Chondrocyte (in vitro differentiated cells): Measurements from ENCODE around the gene CACNA1B. TPM values are rescaled to one million over a fixed set of nuclear protein-coding genes. Genes with fewer than 3 reads are reported as not detected.
"Not testable (repeated sequence)": the region's sequence is repeated elsewhere in the genome, so short reads cannot be mapped to it uniquely, and the experiment has no call there.

Experiments
- DNase-seq: peaks from one replicate; pipeline ENCODE4 v3.0.0; 2021; ENCODE audit warnings: mixed read lengths, low spot score
- H3K27ac Mint-ChIP-seq: one replicate; pipeline ENCODE4 v1.8.0; 2021; ENCODE audit warnings: mild to moderate bottlenecking, moderate library complexity, mixed read lengths; ENCODE audit not compliant: unreplicated experiment
- H3K27me3 Mint-ChIP-seq: 2 replicates; pipeline ENCODE4 v1.8.0; 2021; ENCODE audit warnings: low read depth, mixed read lengths
- H3K36me3 Mint-ChIP-seq: 2 replicates; pipeline ENCODE4 v1.8.0; 2021; ENCODE audit warnings: low read depth, mixed read lengths
- H3K4me1 Mint-ChIP-seq: 2 replicates; pipeline ENCODE4 v1.8.0; 2021; ENCODE audit warnings: low read depth, mild to moderate bottlenecking, mixed read lengths
- H3K4me3 Mint-ChIP-seq: one replicate; pipeline ENCODE4 v1.8.0; 2021; ENCODE audit warnings: mild to moderate bottlenecking, moderate library complexity, mixed read lengths; ENCODE audit not compliant: unreplicated experiment
- H3K9me3 Mint-ChIP-seq: 2 replicates; pipeline ENCODE4 v1.8.0; 2021; ENCODE audit warnings: low read depth, mixed read lengths
- total RNA-seq: library from RNA; stranded (reverse); gene quantifications from 3 replicates; pipeline ENCODE4 v1.2.1, GENCODE V29; 2021
- TF ChIP-seq, protein P1 (sequence below): fragments of 200-600 bp; sonication (generic); IDR thresholded peaks from 2 replicates; pipeline ENCODE4 v1.5.0; 2021; ENCODE audit warnings: antibody characterized with exemption, mild to moderate bottlenecking, moderate library complexity

Gene CACNA1B
- total RNA-seq, 1 donor from 2014 or later = 3.7 TPM

DNA sequence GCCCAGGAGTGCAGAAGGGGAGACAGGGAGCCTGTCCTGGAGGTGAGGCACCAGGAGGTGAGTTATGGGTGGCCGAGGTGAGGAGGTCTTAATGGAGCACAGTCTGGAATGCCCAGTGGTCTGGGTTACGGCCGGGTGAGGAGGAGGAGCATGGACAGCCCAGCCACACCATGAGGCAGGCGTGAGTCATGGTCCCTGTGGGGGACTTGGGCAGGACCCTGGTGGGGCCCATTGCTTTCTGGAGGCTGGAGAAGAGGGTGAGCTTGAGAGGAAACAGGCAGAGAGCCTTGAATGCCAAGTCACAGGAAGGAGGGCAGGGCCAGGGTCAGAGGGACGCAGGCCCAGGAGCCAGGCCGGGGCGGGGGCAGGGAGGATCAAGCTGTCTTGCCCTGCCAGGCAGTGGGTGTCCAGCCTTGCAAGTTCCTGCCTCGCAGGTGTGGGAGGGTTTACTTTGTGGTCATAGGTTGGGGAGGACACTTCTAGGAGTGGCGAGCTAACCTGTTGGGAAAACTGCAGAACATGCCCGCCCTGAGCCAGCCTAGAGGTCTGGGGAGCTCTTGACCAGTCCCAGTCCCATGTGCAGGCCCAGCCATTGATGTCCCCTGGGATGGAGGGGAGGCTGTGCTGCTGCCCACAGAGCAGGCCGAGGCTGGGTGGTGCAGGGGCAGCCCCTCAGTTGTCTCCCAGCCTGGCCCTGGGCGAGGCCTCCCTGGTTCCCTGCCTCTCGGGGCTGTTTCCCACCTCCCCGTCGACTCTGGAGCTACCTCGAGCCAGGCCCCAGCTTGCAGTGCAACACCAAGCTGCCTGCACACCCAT is 2.8 kb downstream of the CACNA1B start:
- TF ChIP-seq, protein P1, sequence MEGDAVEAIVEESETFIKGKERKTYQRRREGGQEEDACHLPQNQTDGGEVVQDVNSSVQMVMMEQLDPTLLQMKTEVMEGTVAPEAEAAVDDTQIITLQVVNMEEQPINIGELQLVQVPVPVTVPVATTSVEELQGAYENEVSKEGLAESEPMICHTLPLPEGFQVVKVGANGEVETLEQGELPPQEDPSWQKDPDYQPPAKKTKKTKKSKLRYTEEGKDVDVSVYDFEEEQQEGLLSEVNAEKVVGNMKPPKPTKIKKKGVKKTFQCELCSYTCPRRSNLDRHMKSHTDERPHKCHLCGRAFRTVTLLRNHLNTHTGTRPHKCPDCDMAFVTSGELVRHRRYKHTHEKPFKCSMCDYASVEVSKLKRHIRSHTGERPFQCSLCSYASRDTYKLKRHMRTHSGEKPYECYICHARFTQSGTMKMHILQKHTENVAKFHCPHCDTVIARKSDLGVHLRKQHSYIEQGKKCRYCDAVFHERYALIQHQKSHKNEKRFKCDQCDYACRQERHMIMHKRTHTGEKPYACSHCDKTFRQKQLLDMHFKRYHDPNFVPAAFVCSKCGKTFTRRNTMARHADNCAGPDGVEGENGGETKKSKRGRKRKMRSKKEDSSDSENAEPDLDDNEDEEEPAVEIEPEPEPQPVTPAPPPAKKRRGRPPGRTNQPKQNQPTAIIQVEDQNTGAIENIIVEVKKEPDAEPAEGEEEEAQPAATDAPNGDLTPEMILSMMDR = no peak

DNA sequence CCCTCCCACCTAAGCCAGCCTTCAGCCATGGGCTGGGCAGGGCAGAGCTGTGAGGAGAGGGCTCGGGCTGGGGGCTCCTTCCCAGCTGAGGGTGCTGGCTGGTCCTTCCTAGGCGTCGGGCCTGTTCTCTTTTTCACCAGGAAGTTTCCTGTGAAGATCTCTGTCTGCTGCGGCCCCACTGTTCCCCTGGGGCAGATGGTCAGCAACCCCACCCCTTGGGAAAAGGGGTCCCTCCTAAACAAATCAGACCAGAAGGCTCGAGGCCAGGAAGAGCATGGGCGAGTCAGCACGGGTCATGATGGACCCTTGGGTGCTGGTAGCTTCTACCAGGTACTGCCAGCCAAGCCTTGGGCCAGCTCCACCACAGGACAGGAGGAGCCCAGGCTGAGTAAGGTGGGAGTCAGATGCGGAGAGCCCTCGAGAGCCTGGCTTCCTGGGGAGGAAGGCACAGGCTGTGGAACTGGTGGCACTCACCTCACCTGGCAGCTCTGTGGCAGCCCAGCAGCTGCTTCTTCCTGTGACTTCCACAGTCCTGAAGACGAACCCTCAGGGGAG is 3.5 kb downstream of the CACNA1B start:
- Mint-ChIP-seq H3K27ac (no peak overlapping the region), H3K36me3 (no peaks in the 10 kb centered on the region), H3K4me1 (peaks cover 2% of the 10 kb centered on the region), H3K9me3 (no peaks in the 10 kb centered on the region), H3K27me3 (peaks cover 13% of the 10 kb centered on the region), H3K4me3 (no peak overlapping the region)
- no peak for DNase-seq
- TF ChIP-seq, protein P1 = no peak

More for the DNA sequence above, 2.8 kb downstream of the CACNA1B start:
- Mint-ChIP-seq H3K9me3 (no peaks in the 10 kb centered on the region), H3K27me3 (peaks cover 18% of the 10 kb centered on the region), H3K27ac (no peak overlapping the region), H3K4me3 (no peak overlapping the region), H3K36me3 (no peaks in the 10 kb centered on the region), H3K4me1 (peaks cover 2% of the 10 kb centered on the region)
- DNase-seq = no peak

DNA sequence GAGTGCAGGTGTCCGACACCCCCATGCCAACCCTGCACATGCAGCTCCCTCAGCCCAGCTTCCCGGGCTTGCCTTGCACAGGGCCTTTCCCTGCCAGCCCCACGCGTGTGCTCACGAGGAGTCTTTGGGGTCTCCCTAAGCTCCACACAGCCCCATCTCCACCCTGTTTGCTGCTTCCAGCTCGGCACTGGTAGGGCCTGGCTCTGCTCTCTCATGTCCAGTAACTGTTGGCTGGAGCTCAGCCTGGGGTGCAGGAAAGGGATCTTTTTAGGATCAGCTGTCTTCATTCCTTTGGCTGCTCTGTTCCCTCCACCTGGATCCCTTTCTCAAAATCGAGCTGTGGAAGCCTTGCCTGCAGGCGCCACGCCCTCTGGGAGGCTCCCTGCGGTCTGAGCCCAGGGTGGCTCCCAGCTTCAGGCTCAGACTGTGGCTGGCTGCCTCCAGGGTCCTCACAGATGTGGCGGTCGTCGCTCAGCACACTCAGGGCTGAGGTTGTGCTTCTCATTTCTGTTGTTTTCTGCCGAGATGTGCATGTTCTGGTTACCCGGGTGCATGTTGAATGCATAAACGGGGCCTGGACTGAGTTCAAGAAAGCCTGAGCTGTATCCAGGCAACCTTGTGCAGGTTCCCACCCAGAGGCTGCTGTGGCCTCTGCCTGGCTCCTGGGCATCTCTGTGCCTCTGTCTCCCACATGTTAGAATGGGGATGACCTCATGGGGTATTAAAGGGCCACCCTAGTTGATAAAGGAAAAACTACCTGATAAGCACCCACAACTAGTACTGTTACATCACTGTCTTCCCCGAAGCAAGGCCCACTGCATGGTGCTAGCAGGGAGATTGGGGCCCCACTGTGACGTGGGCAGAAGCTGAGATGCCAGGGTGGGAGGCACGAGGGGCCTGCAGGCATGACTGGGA is 4.3 kb downstream of the CACNA1B start:
- Mint-ChIP-seq H3K27ac (no peak overlapping the region), H3K4me3 (no peak overlapping the region), H3K27me3 (peaks cover 8% of the 10 kb centered on the region), H3K9me3 (no peaks in the 10 kb centered on the region), H3K36me3 (no peaks in the 10 kb centered on the region), H3K4me1 (no peaks in the 10 kb centered on the region)
- no peak for DNase-seq
- TF ChIP-seq, protein P1 = no peak

DNA sequence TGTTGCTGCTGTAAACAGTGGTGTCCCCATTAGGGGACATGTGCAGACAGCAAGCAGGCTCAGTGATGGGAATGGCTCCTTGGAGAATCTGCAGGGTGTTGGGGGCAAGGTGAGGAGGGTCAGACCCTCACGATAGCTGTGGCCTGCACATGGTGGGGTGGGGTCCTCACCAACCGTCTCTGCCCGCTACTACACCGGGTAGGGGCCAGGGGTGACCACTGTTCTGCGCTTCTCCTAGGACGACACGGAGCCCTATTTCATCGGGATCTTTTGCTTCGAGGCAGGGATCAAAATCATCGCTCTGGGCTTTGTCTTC is 4.9 kb downstream of the CACNA1B start:
- Mint-ChIP-seq H3K4me3 (no peak overlapping the region), H3K9me3 (no peaks in the 10 kb centered on the region), H3K27me3 (peaks cover 8% of the 10 kb centered on the region), H3K27ac (no peak overlapping the region), H3K4me1 (no peaks in the 10 kb centered on the region), H3K36me3 (no peaks in the 10 kb centered on the region)
- no peak for DNase-seq
- TF ChIP-seq, protein P1 = no peak

DNA sequence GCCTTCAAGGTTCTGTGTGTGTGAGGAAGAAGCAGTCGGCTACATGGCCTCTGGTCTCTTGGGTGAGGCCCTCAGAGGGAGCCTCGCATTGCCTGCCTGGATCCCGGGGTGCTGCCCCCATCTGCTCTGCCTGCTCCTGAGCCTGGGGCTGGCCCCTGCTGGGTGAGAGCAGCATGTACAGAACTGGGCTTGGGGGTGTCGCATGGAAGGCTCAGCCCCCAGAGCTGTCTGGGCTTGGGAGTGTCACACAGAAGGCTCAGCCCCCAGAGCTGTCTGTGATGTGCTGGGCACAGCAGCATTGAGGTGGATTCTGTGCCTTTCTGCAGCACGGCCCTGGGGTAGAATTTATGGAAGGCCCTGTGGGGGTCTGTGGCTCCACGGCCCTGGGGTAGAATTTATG is 6.4 kb downstream of the CACNA1B start:
- H3K9me3 Mint-ChIP-seq, H3K27ac Mint-ChIP-seq, H3K27me3 Mint-ChIP-seq, H3K4me3 Mint-ChIP-seq, H3K36me3 Mint-ChIP-seq, H3K4me1 Mint-ChIP-seq, DNase-seq: not testable (repeated sequence)

DNA sequence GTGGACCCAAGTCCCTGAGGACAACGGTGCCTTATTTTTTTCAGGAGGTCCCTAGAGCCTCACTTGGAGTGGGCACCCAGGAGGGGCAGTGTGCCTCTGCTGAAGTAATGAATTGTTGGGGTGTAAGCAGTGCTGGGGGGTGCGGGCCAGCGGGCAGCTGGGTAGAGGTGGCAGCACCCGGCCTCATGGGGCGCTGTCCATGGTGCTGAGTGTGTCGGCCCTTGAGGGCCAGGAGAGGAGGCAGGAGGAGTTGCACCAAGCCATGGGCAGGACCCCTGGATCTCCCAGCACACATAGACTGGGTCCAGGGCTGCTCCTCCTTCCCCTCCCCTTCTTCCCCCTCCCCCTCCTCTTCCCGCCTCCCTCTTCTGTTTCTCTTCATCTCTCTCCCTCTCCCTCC is 7.0 kb downstream of the CACNA1B start:
- not testable (repeated sequence) for H3K27ac Mint-ChIP-seq, H3K36me3 Mint-ChIP-seq, H3K4me3 Mint-ChIP-seq, H3K9me3 Mint-ChIP-seq, H3K27me3 Mint-ChIP-seq, H3K4me1 Mint-ChIP-seq, DNase-seq

DNA sequence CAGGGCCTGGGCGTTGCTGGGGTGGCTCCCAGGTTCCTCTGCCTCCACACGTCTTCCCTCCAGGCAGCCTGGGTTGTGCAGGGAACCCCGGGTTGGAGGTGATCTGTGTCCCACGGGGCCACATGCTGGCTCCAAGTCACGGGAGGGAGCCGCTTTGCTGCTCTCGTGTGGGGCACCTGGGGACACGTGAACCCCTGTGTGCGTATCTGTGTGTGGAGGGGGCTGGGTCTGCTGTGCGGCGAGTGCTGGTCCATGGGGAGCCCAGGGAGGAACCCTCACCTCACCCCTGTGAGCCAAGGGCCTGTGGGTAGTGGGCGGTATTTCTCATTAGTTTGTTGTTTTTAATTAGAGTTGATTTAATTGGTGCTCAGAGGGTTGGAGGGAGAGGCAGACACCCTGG is 7.5 kb downstream of the CACNA1B start:
- not testable (repeated sequence) for H3K27me3 Mint-ChIP-seq, H3K9me3 Mint-ChIP-seq, H3K4me3 Mint-ChIP-seq, H3K27ac Mint-ChIP-seq, DNase-seq, H3K4me1 Mint-ChIP-seq, H3K36me3 Mint-ChIP-seq

DNA sequence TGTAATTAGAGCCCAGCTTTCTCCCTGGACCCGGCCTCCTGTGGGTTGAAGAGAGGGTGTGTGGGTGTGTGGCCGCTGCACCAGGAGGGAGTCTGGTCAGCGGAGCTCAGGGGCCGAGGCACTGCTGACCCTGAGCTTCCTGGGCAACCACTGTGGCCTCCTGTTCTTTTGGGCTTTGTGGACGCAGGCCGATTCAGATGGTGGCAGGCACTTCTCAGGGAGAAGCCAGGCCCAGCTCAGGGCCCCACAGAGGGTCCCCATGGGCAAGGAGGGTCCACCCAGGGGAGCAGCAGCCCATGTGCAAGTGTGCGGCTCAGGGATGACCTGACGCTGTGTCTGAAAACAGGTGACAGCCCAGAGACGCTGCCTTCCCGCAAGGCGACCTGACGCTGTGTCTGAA is 11.0 kb downstream of the CACNA1B start:
- H3K27ac Mint-ChIP-seq, H3K27me3 Mint-ChIP-seq, H3K4me3 Mint-ChIP-seq, H3K4me1 Mint-ChIP-seq, H3K36me3 Mint-ChIP-seq, H3K9me3 Mint-ChIP-seq, DNase-seq: not testable (repeated sequence)
